HCT116 (cell line): ENCODE results near the gene DGCR8. TPM values are rescaled to one million over a fixed set of nuclear protein-coding genes. Genes with fewer than 3 reads are reported as not detected.

Source experiments
- ATAC-seq: fragments of 200-7000 bp; cut with Tn5 transposase; 2 replicates; pipeline ENCODE4 v1.9.1; 2020; ENCODE audit warnings: mild to moderate bottlenecking, moderate library complexity
- BruUV-seq: library from RNA; stranded (reverse); fragments of 400-500 nt; replicated peaks from 2 replicates; lab custom pipeline; 2021; lab: Mats Ljungman, UMichigan
- CTCF ChIA-PET: fragments of 300-600 bp; sonication (Branson Sonifier 250); formaldehyde crosslinking; loops from one replicate; lab custom pipeline; 2021; ENCODE audit warnings: antibody characterized with exemption; lab: Charles Lee
- POLR2A ChIA-PET: fragments of 300-600, 350-600 bp; sonication (Branson Sonifier 250); formaldehyde crosslinking; loops from one replicate; lab custom pipeline; 2021; ENCODE audit warnings: antibody characterized with exemption; lab: Charles Lee
- RAD21 ChIA-PET, 2 experiments: fragments of 300-600 bp; sonication (Branson Sonifier 250); formaldehyde crosslinking; loops; one replicate each; lab custom pipeline; 2023; ENCODE audit warnings: low total read pairs in 2 of 2; ENCODE audit not compliant: uncharacterized antibody in 2 of 2, unreplicated experiment in 2 of 2, low non-redundant PET in 1 of 2; lab: Charles Lee
- DNase-seq: peaks from one replicate; pipeline ENCODE4 v3.0.0-alpha.2; 2010; ENCODE audit warnings: low read depth, low spot score
- H2AFZ ChIP-seq: fragments of 200-600 bp; shearing (Covaris generic), sonication (generic); 2 replicates; pipeline ENCODE4 v1.6.1; 2017; ENCODE audit warnings: low read depth, mixed run types, mixed read lengths, antibody characterized with exemption, low read length; ENCODE audit not compliant: poor library complexity, severe bottlenecking
- H3K27ac ChIP-seq: 2 replicates; pipeline ENCODE4 v1.5.1; 2012; ENCODE audit warnings: low read depth, low read length
- H3K27me3 ChIP-seq: fragments of 200-600 bp; sonication (generic); 2 replicates; pipeline ENCODE4 v1.6.1; 2016; ENCODE audit warnings: mixed run types, low read length, mixed read lengths; ENCODE audit not compliant: insufficient read depth
- H3K36me3 ChIP-seq, 2 experiments: fragments of 200-500 bp in 1 of 2; fragments of 200-600 bp in 1 of 2; sonication (Bioruptor generic) in 1 of 2; sonication (generic) in 1 of 2; 2 replicates each; pipeline versions ENCODE4 v1.5.1 to v1.6.1; 2014 to 2016; ENCODE audit warnings: low read length in 2 of 2, inconsistent platforms in 1 of 2, mixed read lengths in 1 of 2, mixed run types in 1 of 2; ENCODE audit not compliant: insufficient read depth in 2 of 2, control insufficient read depth in 1 of 2
- H3K4me1 ChIP-seq, 2 experiments: fragments of 200-600 bp in 1 of 2; sonication (generic) in 1 of 2; 2 replicates each; pipeline versions ENCODE4 v1.5.1 to v1.6.1; 2012 to 2017; ENCODE audit warnings: low read length in 2 of 2, inconsistent platforms in 1 of 2, mild to moderate bottlenecking in 1 of 2, mixed read lengths in 1 of 2, mixed run types in 1 of 2, moderate library complexity in 1 of 2; ENCODE audit not compliant: insufficient read depth in 2 of 2, control insufficient read depth in 1 of 2
- H3K4me2 ChIP-seq: fragments of 200-600 bp; sonication (generic); 2 replicates; pipeline ENCODE4 v1.6.1; 2017; ENCODE audit warnings: mixed run types, low read length, mixed read lengths
- H3K4me3 ChIP-seq, 2 experiments: fragments of 200-600 bp in 1 of 2; sonication (generic) in 1 of 2; replicated peaks in 1 of 2; 2 replicates each; pipeline ENCODE4 v1.5.1; 2011 to 2016; ENCODE audit warnings: low read length in 2 of 2, control low read depth in 1 of 2, low read depth in 1 of 2, mild to moderate bottlenecking in 1 of 2, mixed read lengths in 1 of 2, mixed run types in 1 of 2
- H3K79me2 ChIP-seq: fragments of 200-600 bp; sonication (generic); 2 replicates; pipeline ENCODE4 v1.6.1; 2017; ENCODE audit warnings: mild to moderate bottlenecking, mixed run types, low read length, moderate library complexity, mixed read lengths; ENCODE audit not compliant: insufficient read depth
- H3K9ac ChIP-seq: fragments of 200-600 bp; sonication (generic); 2 replicates; pipeline ENCODE4 v1.6.1; 2016; ENCODE audit warnings: low read length, mixed read lengths
- H3K9me2 ChIP-seq: fragments of 200-600 bp; sonication (generic), shearing (Covaris generic); 2 replicates; pipeline ENCODE4 v1.6.1; 2017; ENCODE audit warnings: mixed run types, mild to moderate bottlenecking, moderate library complexity; ENCODE audit not compliant: insufficient read depth
- H3K9me3 ChIP-seq, 2 experiments: fragments of 200-500 bp in 1 of 2; fragments of 200-600 bp in 1 of 2; sonication (Bioruptor generic) in 1 of 2; sonication (generic) in 1 of 2; 2 replicates each; pipeline ENCODE4 v1.6.1; 2014 to 2017; ENCODE audit warnings: low read length in 2 of 2, mixed read lengths in 2 of 2, inconsistent platforms in 1 of 2, low read depth in 1 of 2, mild to moderate bottlenecking in 1 of 2, mixed run types in 1 of 2, moderate library complexity in 1 of 2; ENCODE audit not compliant: control insufficient read depth in 1 of 2, insufficient read depth in 1 of 2
- H4K20me1 ChIP-seq: fragments of 200-600 bp; sonication (generic), shearing (Covaris generic); 2 replicates; pipeline ENCODE4 v1.6.1; 2017; ENCODE audit warnings: mixed run types, mild to moderate bottlenecking, moderate library complexity; ENCODE audit not compliant: insufficient read depth
- CBX3 ChIP-seq: IDR thresholded peaks from 2 replicates; pipeline ENCODE4 v1.6.1; 2012; ENCODE audit warnings: low read depth
- CEBPB ChIP-seq: IDR thresholded peaks from 2 replicates; pipeline ENCODE4 v1.6.1; 2012; ENCODE audit warnings: low read depth
- EGR1 ChIP-seq: IDR thresholded peaks from 2 replicates; pipeline ENCODE4 v1.6.1; 2012; ENCODE audit warnings: low read depth
- ELF1 ChIP-seq: IDR thresholded peaks from 2 replicates; pipeline ENCODE4 v1.6.1; 2012; ENCODE audit warnings: low read depth, borderline replicate concordance
- EZH2 ChIP-seq: fragments of 200-600 bp; sonication (generic); IDR thresholded peaks from 2 replicates; pipeline ENCODE4 v1.6.1; 2017; ENCODE audit warnings: antibody characterized with exemption, mixed run types
- EZH2phosphoT487 ChIP-seq: fragments of 200-600 bp; IDR thresholded peaks from 2 replicates; pipeline ENCODE4 v1.6.1; 2018; ENCODE audit warnings: antibody characterized with exemption, borderline replicate concordance
- FOSL1 ChIP-seq: IDR thresholded peaks from 2 replicates; pipeline ENCODE4 v1.6.1; 2012; ENCODE audit warnings: low read depth
- JUND ChIP-seq: IDR thresholded peaks from 2 replicates; pipeline ENCODE4 v1.6.1; 2012
- MAX ChIP-seq: IDR thresholded peaks from 2 replicates; pipeline ENCODE4 v1.6.1; 2012
- POLR2A ChIP-seq: IDR thresholded peaks from 2 replicates; pipeline ENCODE4 v1.7.0; 2011; ENCODE audit warnings: borderline replicate concordance; ENCODE audit not compliant: insufficient read depth, insufficient read length; ENCODE audit errors: extremely low read depth
- POLR2AphosphoS5 ChIP-seq: IDR thresholded peaks from 2 replicates; pipeline ENCODE4 v1.6.1; 2011; ENCODE audit warnings: mild to moderate bottlenecking, low read depth, low read length, moderate library complexity
- RAD21 ChIP-seq: IDR thresholded peaks from 2 replicates; pipeline ENCODE4 v1.6.1; 2012; ENCODE audit warnings: low read depth, mild to moderate bottlenecking
- REST ChIP-seq: IDR thresholded peaks from 2 replicates; pipeline ENCODE4 v1.6.1; 2012; ENCODE audit warnings: low read depth
- SIN3A ChIP-seq: IDR thresholded peaks from 2 replicates; pipeline ENCODE4 v1.6.1; 2012; ENCODE audit warnings: low read depth
- SP1 ChIP-seq: IDR thresholded peaks from 2 replicates; pipeline ENCODE4 v1.6.1; 2012; ENCODE audit warnings: low read depth
- SRF ChIP-seq: IDR thresholded peaks from 2 replicates; pipeline ENCODE4 v1.6.1; 2012; ENCODE audit warnings: low read depth
- TCF7L2 ChIP-seq: IDR thresholded peaks from 2 replicates; pipeline ENCODE4 v1.7.0; 2011; ENCODE audit warnings: borderline replicate concordance, inconsistent platforms; ENCODE audit not compliant: insufficient read depth, insufficient read length; ENCODE audit errors: extremely low read depth
- YY1 ChIP-seq: IDR thresholded peaks from 2 replicates; pipeline ENCODE4 v1.6.1; 2011; ENCODE audit warnings: low read length, low read depth, moderate library complexity, mild to moderate bottlenecking; ENCODE audit not compliant: insufficient replicate concordance; ENCODE audit errors: extremely low read depth
- ZFX ChIP-seq: fragments of 450-650 bp; IDR thresholded peaks from 2 replicates; pipeline ENCODE4 v1.6.1; 2017
- ZNF274 ChIP-seq: fragments of 200-500 bp; sonication (Bioruptor generic); IDR thresholded peaks from 2 replicates; pipeline ENCODE4 v1.6.1; 2014; ENCODE audit warnings: mild to moderate bottlenecking, low read depth, low read length, inconsistent platforms
- intact Hi-C: fragments of 100-400 bp; cut with micrococcal nuclease; formaldehyde crosslinking; loops from 2 replicates; pipeline ENCODE4 v1.10.0; 2022
- total RNA-seq: library from RNA; stranded (reverse); gene quantifications from one replicate; pipeline ENCODE4 v1.2.1, GENCODE V29; 2021; ENCODE audit not compliant: unreplicated experiment
- TF ChIP-seq, protein P1 (sequence below): IDR thresholded peaks from 2 replicates; pipeline ENCODE4 v1.6.1; 2012

Gene DGCR8
- total RNA-seq, 1 experiment from 2014 or later: 43.8 TPM

DNA sequence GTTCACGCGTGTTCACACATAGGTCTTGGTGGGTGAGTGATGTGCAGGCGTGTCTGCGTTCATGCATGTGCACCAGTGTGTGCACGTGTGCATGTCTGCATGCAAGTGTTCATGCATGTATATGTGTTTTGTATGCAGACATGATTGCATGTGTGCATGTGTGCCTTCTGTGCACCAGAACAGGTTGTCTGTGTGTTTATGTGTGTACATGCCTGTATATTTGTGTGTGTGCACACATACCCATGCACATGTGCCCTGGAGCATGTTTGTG lies 56.5 kb downstream of the DGCR8 start:
- Histone ChIP-seq H3K9me2 (no peaks in the 10 kb centered on the region), H3K9ac (no peak overlapping the region), H3K27ac (no peak overlapping the region; the same call in 1 of the 2 replicates), H4K20me1 (no peaks in the 10 kb centered on the region), H3K79me2 (peaks cover 81% of the 10 kb centered on the region), H3K4me1 (peaks cover 12 to 30% of the 10 kb centered on the region in 2 experiments; a peak in 3 of 4 replicates), H3K9me3 (no peaks in the 10 kb centered on the region), H2AFZ (no peak overlapping the region), H3K36me3 (peaks cover 3 to 12% of the 10 kb centered on the region in 2 experiments; a peak in 1 of 4 replicates), H3K4me2 (no peak overlapping the region), H3K4me3 (no peak overlapping the region), H3K27me3 (no peaks in the 10 kb centered on the region)
- ATAC-seq: no peak
- intact Hi-C loops: no loop called here
- ChIA-PET POLR2A (no interaction called here), RAD21 (no interaction called here), CTCF (no interaction called here)
- DNase-seq: no peak
- TF ChIP-seq TCF7L2: no peak
- TF ChIP-seq RAD21: no peak
- no peak for TF ChIP-seq SP1
- TF ChIP-seq EZH2phosphoT487: no peak
- TF ChIP-seq MAX: no peak
- TF ChIP-seq CBX3: no peak
- TF ChIP-seq JUND: no peak
- TF ChIP-seq ZFX: no peak
- TF ChIP-seq FOSL1: no peak
- no TSS peak for BruUV-seq

- Histone ChIP-seq H3K4me3 (no peak overlapping the region), H2AFZ (no peak overlapping the region), H3K9me3 (no peaks in the 10 kb centered on the region), H3K9me2 (no peaks in the 10 kb centered on the region), H3K4me1 (peaks cover 12 to 30% of the 10 kb centered on the region in 2 experiments; a peak in 3 of 4 replicates), H3K9ac (no peak overlapping the region), H4K20me1 (no peaks in the 10 kb centered on the region), H3K27me3 (no peaks in the 10 kb centered on the region), H3K27ac (no peak overlapping the region), H3K79me2 (peaks cover 78% of the 10 kb centered on the region), H3K4me2 (no peak overlapping the region), H3K36me3 (peaks cover 5 to 12% of the 10 kb centered on the region in 2 experiments; a peak in 1 of 4 replicates)
- ChIA-PET RAD21 (no interaction called here), CTCF (no interaction called here), POLR2A (no interaction called here)
- no TSS peak for BruUV-seq
- intact Hi-C loops: no loop called here
- ATAC-seq (no peak), DNase-seq (no peak)
- TF ChIP-seq RAD21 (no peak), YY1 (no peak), SRF (no peak), ZNF274 (no peak), CEBPB (no peak), ELF1 (no peak), EGR1 (no peak), POLR2AphosphoS5 (no peak), REST (no peak), POLR2A (no peak), MAX (no peak), TCF7L2 (no peak), EZH2 (no peak), SIN3A (no peak)
- TF ChIP-seq, protein P1, sequence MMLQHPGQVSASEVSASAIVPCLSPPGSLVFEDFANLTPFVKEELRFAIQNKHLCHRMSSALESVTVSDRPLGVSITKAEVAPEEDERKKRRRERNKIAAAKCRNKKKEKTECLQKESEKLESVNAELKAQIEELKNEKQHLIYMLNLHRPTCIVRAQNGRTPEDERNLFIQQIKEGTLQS: no peak
Observed at GRCh38 chr22:20137113-20137512, 57.1 kb downstream of the DGCR8 start.
